Measurements from ENCODE around the gene SNCAIP.

The SNCAIP gene

GRCh38 chr5:122402955-122403685 lies 91.1 kb downstream of the SNCAIP start:
- no peak for DNase-seq

- DNase-seq, result no peak
Observed at GRCh38 chr5:122404018-122404417, 92.0 kb downstream of the SNCAIP start.

GRCh38 chr5:122404653-122405362 lies 92.8 kb downstream of the SNCAIP start:
- no peak for DNase-seq

- DNase-seq, result no peak
Observed at GRCh38 chr5:122405751-122406150, 93.7 kb downstream of the SNCAIP start.

- DNase-seq, result no peak
Observed at GRCh38 chr5:122406181-122406580, 94.1 kb downstream of the SNCAIP start.

GRCh38 chr5:122408592-122409224 lies 96.7 kb downstream of the SNCAIP start:
- DNase-seq, result no peak

GRCh38 chr5:122412966-122413365 lies 100.9 kb downstream of the SNCAIP start:
- DNase-seq, result no peak

GRCh38 chr5:122413722-122414121 lies 101.7 kb downstream of the SNCAIP start:
- DNase-seq, result no peak

GRCh38 chr5:122415030-122415800 lies 103.2 kb downstream of the SNCAIP start:
- DNase-seq, result no peak

GRCh38 chr5:122415801-122416120 lies 103.7 kb downstream of the SNCAIP start:
- no peak for DNase-seq

GRCh38 chr5:122419142-122419894 lies 107.3 kb downstream of the SNCAIP start:
- no peak for DNase-seq

- DNase-seq, result no peak
Observed at GRCh38 chr5:122420091-122420490, 108.1 kb downstream of the SNCAIP start.

GRCh38 chr5:122420537-122421236 lies 108.7 kb downstream of the SNCAIP start:
- DNase-seq, result no peak

GRCh38 chr5:122421374-122422079 lies 109.5 kb downstream of the SNCAIP start:
- no peak for DNase-seq

GRCh38 chr5:122423221-122423620 lies 111.2 kb downstream of the SNCAIP start:
- no peak for DNase-seq

- DNase-seq, result no peak
Observed at GRCh38 chr5:122424132-122424531, 112.1 kb downstream of the SNCAIP start.

- DNase-seq, result no peak
Observed at GRCh38 chr5:122426301-122426700, 114.3 kb downstream of the SNCAIP start.

GRCh38 chr5:122427621-122428020 lies 115.6 kb downstream of the SNCAIP start:
- DNase-seq, result no peak

GRCh38 chr5:122429545-122430318 lies 117.7 kb downstream of the SNCAIP start:
- no peak for DNase-seq

GRCh38 chr5:122430319-122430586 lies 118.2 kb downstream of the SNCAIP start:
- no peak for DNase-seq

GRCh38 chr5:122431298-122431697 lies 119.3 kb downstream of the SNCAIP start:
- DNase-seq, result no peak

Data from activated CD4-positive, CD25-positive, alpha-beta regulatory T cell (primary cell).